ENCODE data around the gene ZNF217. TPM values are rescaled to one million over a fixed set of nuclear protein-coding genes. Genes with fewer than 3 reads are reported as not detected.

The ZNF217 gene
- total and polyA plus RNA-seq, 9 of the 15 experiments (the other 6 are each of a cell fraction or from before 2014, with no cell fraction given) = 3.0 to 41.8 (median 16.8) TPM

GRCh38 chr20:53622247-53623133 lies 28.9 kb upstream of the ZNF217 start (continued):
- TF ChIP-seq, protein P1, sequence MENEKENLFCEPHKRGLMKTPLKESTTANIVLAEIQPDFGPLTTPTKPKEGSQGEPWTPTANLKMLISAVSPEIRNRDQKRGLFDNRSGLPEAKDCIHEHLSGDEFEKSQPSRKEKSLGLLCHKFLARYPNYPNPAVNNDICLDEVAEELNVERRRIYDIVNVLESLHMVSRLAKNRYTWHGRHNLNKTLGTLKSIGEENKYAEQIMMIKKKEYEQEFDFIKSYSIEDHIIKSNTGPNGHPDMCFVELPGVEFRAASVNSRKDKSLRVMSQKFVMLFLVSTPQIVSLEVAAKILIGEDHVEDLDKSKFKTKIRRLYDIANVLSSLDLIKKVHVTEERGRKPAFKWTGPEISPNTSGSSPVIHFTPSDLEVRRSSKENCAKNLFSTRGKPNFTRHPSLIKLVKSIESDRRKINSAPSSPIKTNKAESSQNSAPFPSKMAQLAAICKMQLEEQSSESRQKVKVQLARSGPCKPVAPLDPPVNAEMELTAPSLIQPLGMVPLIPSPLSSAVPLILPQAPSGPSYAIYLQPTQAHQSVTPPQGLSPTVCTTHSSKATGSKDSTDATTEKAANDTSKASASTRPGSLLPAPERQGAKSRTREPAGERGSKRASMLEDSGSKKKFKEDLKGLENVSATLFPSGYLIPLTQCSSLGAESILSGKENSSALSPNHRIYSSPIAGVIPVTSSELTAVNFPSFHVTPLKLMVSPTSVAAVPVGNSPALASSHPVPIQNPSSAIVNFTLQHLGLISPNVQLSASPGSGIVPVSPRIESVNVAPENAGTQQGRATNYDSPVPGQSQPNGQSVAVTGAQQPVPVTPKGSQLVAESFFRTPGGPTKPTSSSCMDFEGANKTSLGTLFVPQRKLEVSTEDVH (IDR thresholded peaks at IDR 0.05; ENCODE audit: low read depth, partially characterized antibody) = no peak
- TF ChIP-seq WHSC1 (IDR thresholded peaks at IDR 0.05; ENCODE audit: low read length) = no peak
- no peak for TF ChIP-seq KLF13 (tag; IDR thresholded peaks at IDR 0.05; ENCODE audit: borderline replicate concordance, low read depth)
- TF ChIP-seq PHB2 (IDR thresholded peaks at IDR 0.05; ENCODE audit: low read depth) = no peak
- no peak for TF ChIP-seq ZBTB8A (IDR thresholded peaks at IDR 0.05; ENCODE audit: partially characterized antibody)
- TF ChIP-seq CTBP1 (IDR thresholded peaks at IDR 0.05; ENCODE audit: borderline replicate concordance) = no peak
- no peak for TF ChIP-seq ZNF280B (CRISPR knock-in tag; IDR thresholded peaks at IDR 0.05)
- TF ChIP-seq TSC22D4 (tag; IDR thresholded peaks at IDR 0.05) = no peak
- TF ChIP-seq TBP (optimal IDR thresholded peaks at IDR 0.05; ENCODE audit: low read depth, low read length) = no peak
- TF ChIP-seq RBM25 (IDR thresholded peaks at IDR 0.05; ENCODE audit: low read depth, low read length, severe bottlenecking) = peak; percentile 76
- TF ChIP-seq CUX1 (CRISPR knock-in tag; IDR thresholded peaks at IDR 0.05) = peak; percentile 20; the same call in 1 of the 2 replicates
- TF ChIP-seq ZNF239 (CRISPR knock-in tag; IDR thresholded peaks at IDR 0.05) = no peak
- TF ChIP-seq KDM4B (IDR thresholded peaks at IDR 0.05; ENCODE audit: borderline replicate concordance in 2 of 2, low read depth in 1 of 2) = no peak
- no peak for TF ChIP-seq SP1 (CRISPR knock-in tag; IDR thresholded peaks at IDR 0.05)
- 0 out of 2 replicates have a peak, but pooled peaks have one; percentile 10 for TF ChIP-seq ZNF174 (CRISPR knock-in tag; IDR thresholded peaks at IDR 0.05)
- TF ChIP-seq KLF10 (CRISPR knock-in tag; IDR thresholded peaks at IDR 0.05) = no peak
- no peak for TF ChIP-seq ZNF274 (IDR thresholded peaks at IDR 0.05; ENCODE audit: borderline replicate concordance, low read depth, low read length)
- no peak for TF ChIP-seq SETDB1 (IDR thresholded peaks at IDR 0.05; ENCODE audit: low read length)
- no peak for TF ChIP-seq ARID2 (IDR thresholded peaks at IDR 0.05)
